GM21619 (cell line): ENCODE measurements around the gene C2orf92.
"Not testable (repeated sequence)": the region's sequence is repeated elsewhere in the genome, so short reads cannot be mapped to it uniquely, and the experiment has no call there.

Experiments used
- ATAC-seq: cut with Tn5 transposase; IDR thresholded peaks from one replicate; pipeline ENCODE4 v1.9.1; 2021; ENCODE audit not compliant: unreplicated experiment

Gene C2orf92

GRCh38 chr2:97688062-97688827 lies 18.7 kb downstream of the C2orf92 start:
- ATAC-seq: no peak

GRCh38 chr2:97691166-97691565 lies 21.7 kb downstream of the C2orf92 start:
- no peak for ATAC-seq

- ATAC-seq: no peak
These were observed 24.0 kb downstream of the C2orf92 start for GRCh38 chr2:97693476-97693875.

- no peak for ATAC-seq
These were observed 26.2 kb downstream of the C2orf92 start for GRCh38 chr2:97695744-97696143.

GRCh38 chr2:97697252-97698235 lies 28.0 kb downstream of the C2orf92 start:
- ATAC-seq: no peak

- no peak for ATAC-seq
These were observed 29.0 kb downstream of the C2orf92 start for GRCh38 chr2:97698530-97698929.

GRCh38 chr2:97699765-97700444 lies 30.4 kb downstream of the C2orf92 start:
- no peak for ATAC-seq

GRCh38 chr2:97701186-97701585 lies 31.7 kb downstream of the C2orf92 start:
- ATAC-seq: no peak

- no peak for ATAC-seq
These were observed 32.4 kb downstream of the C2orf92 start for GRCh38 chr2:97701851-97702465.

GRCh38 chr2:97702731-97703470 lies 33.4 kb downstream of the C2orf92 start:
- no peak for ATAC-seq

- ATAC-seq: no peak
These were observed 34.2 kb downstream of the C2orf92 start for GRCh38 chr2:97703741-97704140.

GRCh38 chr2:97704989-97705388 lies 35.5 kb downstream of the C2orf92 start:
- no peak for ATAC-seq

GRCh38 chr2:97706112-97706511 lies 36.6 kb downstream of the C2orf92 start:
- no peak for ATAC-seq

GRCh38 chr2:97706708-97707345 lies 37.3 kb downstream of the C2orf92 start:
- no peak for ATAC-seq

GRCh38 chr2:97707362-97708047 lies 38.0 kb downstream of the C2orf92 start:
- no peak for ATAC-seq

- no peak for ATAC-seq
These were observed 38.5 kb downstream of the C2orf92 start for GRCh38 chr2:97708048-97708380.

GRCh38 chr2:97708608-97709007 lies 39.1 kb downstream of the C2orf92 start:
- no peak for ATAC-seq

GRCh38 chr2:97711394-97711711 lies 41.8 kb downstream of the C2orf92 start:
- no peak for ATAC-seq

- ATAC-seq: not testable (repeated sequence)
These were observed 42.7 kb downstream of the C2orf92 start for GRCh38 chr2:97712175-97712574.
